Ascending aorta (tissue), 2 donors: Measurements from ENCODE around the gene LTBP2. TPM values are rescaled to one million over a fixed set of nuclear protein-coding genes. Genes with fewer than 3 reads are reported as not detected.

Experiments
- DNase-seq, 2 donors: peaks; one replicate each; pipeline ENCODE4 v3.0.0-alpha.2; 2019; ENCODE audit warnings: low spot score in 2 of 2
- H3K27ac ChIP-seq, 2 donors: fragments of 200-600 bp; sonication (generic); one replicate each; pipeline ENCODE4 v1.5.1; 2016 to 2017; ENCODE audit warnings: mild to moderate bottlenecking in 1 of 2
- H3K27me3 ChIP-seq: fragments of 200-600 bp; sonication (generic); one replicate; pipeline ENCODE4 v1.5.1; 2017
- H3K36me3 ChIP-seq, 2 donors: fragments of 200-600 bp; sonication (generic); one replicate each; pipeline ENCODE4 v1.5.1; 2016
- H3K4me1 ChIP-seq, 2 donors: fragments of 200-600 bp; sonication (generic); one replicate each; pipeline ENCODE4 v1.5.1; 2016 to 2017; ENCODE audit warnings: mild to moderate bottlenecking in 1 of 2
- H3K4me3 ChIP-seq, 2 donors: fragments of 200-600 bp; sonication (generic); one replicate each; pipeline ENCODE4 v1.5.1; 2016 to 2017; ENCODE audit warnings: mild to moderate bottlenecking in 1 of 2
- H3K9me3 ChIP-seq, 2 donors: fragments of 200-600 bp; sonication (generic); one replicate each; pipeline ENCODE4 v1.5.1; 2016
- CTCF ChIP-seq, 3 experiments: fragments of 200-600 bp in 2 of 3; fragments of 450-650 bp in 1 of 3; sonication (generic) in 2 of 3; IDR thresholded peaks; one replicate each; pipeline ENCODE4 v1.5.1; 2016 to 2019; ENCODE audit warnings: antibody characterized with exemption in 3 of 3, mild to moderate bottlenecking in 1 of 3, moderate library complexity in 1 of 3
- intact Hi-C: fragments of 100-400 bp; cut with DNase I; formaldehyde crosslinking; loops from one replicate; pipeline ENCODE4 v1.15.1; 2023
- total RNA-seq: library from RNA; depleted of rRNA; stranded (reverse); fragments of >200 nt; gene quantifications from one replicate; pipeline ENCODE4 v1.1.0, GENCODE V29; 2016

The LTBP2 gene
- total RNA-seq, 1 donor from 2014 or later, result 383 TPM

DNA sequence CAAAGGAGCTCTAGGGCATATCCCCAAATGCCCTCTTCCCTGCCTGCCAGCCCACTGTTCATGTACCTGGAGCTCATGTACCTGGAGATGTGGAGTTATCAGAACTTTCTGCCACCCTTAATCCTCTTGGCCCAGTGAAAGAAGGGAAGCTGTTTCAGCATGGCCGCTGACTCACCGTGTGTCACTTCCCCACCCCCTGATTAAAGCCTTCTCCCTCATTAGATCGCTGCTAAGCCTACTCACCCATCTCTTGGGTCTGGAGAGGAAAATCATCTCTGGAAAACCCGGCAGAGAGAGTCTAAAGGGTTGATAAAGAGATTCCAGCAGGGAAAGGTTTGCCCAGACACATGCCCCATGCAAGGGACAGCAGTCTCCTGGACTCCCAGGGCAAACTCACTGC, 4.5 kb upstream of the LTBP2 start:
- Histone ChIP-seq H3K36me3 (no peaks in the 10 kb centered on the region), H3K27me3 (no peaks in the 10 kb centered on the region), H3K9me3 (no peaks in the 10 kb centered on the region), H3K27ac (peak overlapping the region; percentile 93 to 97), H3K4me1 (peaks cover 28 to 70% of the 10 kb centered on the region in 2 donors), H3K4me3 (peak overlapping the region in 1 of 2 donors; percentile 37)
- intact Hi-C loops, result loop anchor here (10.0 kb wide), 2 partner anchors 252 to 268 kb away; partner anchors contain the start of gene DLST
- peak in 1 of 2 donors; percentile 89 for DNase-seq
- TF ChIP-seq CTCF (IDR thresholded peaks at IDR 0.05), result no peak

DNA sequence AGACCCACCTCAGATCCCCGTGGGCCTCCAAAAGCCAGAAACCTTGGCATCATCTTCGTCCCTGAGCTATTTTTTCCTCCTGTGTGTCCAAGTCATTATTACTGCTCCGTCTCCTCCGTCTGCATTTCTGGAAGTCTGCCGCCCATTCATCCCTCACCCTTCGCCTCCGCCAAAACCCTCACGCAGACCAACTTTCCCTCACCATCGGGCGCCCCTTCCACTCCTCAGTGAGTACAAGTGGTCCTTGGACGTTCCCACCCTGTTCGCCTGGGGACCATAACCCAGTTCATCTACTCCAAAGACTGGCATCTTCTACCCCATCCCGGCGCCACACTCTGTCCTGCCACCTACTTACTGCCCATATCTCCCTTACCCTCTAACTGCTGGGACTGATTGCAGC, 3.7 kb upstream of the LTBP2 start:
- no peaks in the 10 kb centered on the region for H3K9me3 ChIP-seq
- intact Hi-C loops, result loop anchor here (10.0 kb wide), 2 partner anchors 251 to 269 kb away; partner anchors contain the start of gene DLST
- H3K36me3 ChIP-seq, result no peaks in the 10 kb centered on the region
- H3K27me3 ChIP-seq, result no peaks in the 10 kb centered on the region
- peak overlapping the region; percentile 93 to 97 for H3K27ac ChIP-seq
- H3K4me3 ChIP-seq, result peak overlapping the region in 1 of 2 donors; percentile 37
- DNase-seq, result no peak
- peaks cover 28 to 67% of the 10 kb centered on the region in 2 donors for H3K4me1 ChIP-seq
- no peak for TF ChIP-seq CTCF (IDR thresholded peaks at IDR 0.05)

DNA sequence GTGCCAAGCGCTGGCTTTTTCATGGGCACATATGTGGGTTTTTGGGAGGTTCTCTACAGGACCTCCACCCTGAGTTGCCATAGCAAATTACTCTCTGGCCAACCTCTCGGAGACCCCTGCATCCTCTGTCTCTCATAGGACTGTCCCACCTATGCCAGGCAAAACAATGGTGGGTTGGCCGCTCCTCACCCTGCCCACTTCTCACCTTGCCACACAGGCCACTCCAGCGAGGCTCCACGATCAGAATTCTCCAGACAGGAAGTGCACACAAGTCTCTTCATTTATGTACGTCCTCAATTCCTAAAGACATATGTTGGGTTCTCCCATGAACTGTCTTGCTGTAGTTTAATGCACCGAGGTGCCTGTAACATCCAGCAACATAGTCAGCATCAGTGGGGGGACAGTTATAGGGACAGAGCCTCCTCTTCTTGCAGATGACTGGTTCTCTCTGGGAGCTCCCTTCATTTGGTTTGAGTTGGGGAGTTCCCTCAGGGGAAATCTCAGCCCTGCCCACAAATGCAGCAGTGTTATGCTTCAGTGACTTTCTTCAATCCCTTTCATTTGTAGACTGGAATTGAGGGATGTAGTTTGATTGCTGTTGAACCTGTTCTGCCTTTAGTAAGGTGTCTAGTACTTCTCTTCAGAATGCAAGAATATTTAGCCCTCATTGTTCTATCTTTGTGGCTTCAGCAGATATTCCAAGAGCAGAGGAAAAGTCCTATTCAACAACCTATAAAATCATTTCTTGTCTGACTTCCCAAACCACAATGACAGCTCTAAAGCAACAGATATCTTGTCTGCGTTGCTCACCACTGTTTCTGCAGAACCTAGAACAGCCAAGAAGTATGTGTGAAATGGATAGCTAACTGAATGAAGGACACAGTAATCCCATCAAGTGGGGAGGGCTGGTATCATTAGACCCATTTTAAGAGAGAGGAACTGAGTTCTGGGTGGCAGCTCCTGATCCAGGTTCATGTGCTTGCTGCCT, 2.8 kb upstream of the LTBP2 start:
- H3K27ac ChIP-seq, result peak overlapping the region; percentile 93 to 97

GRCh38 chr14:74613211-74613914, 1.3 kb upstream of the LTBP2 start:
- TF ChIP-seq CTCF (IDR thresholded peaks at IDR 0.05), result no peak
- Histone ChIP-seq H3K36me3 (no peaks in the 10 kb centered on the region), H3K27me3 (no peaks in the 10 kb centered on the region), H3K4me3 (peak overlapping the region in 1 of 2 donors; percentile 96), H3K27ac (peak overlapping the region; percentile 93 to 97), H3K9me3 (no peaks in the 10 kb centered on the region), H3K4me1 (peaks cover 19 to 53% of the 10 kb centered on the region in 2 donors)
- intact Hi-C loops, result loop anchor here (2.0 to 10.0 kb wide), 4 partner anchors 31 to 271 kb away; partner anchors contain the start of gene DLST
- DNase-seq, result no peak

More for the DNA sequence above, 2.8 kb upstream of the LTBP2 start:
- intact Hi-C loops, result loop anchor here (10.0 kb wide), 2 partner anchors 250 to 270 kb away; partner anchors contain the start of gene DLST
- Histone ChIP-seq H3K36me3 (no peaks in the 10 kb centered on the region), H3K27me3 (no peaks in the 10 kb centered on the region), H3K4me1 (peaks cover 23 to 58% of the 10 kb centered on the region in 2 donors), H3K4me3 (peak overlapping the region in 1 of 2 donors; percentile 37), H3K9me3 (no peaks in the 10 kb centered on the region)
- TF ChIP-seq CTCF (IDR thresholded peaks at IDR 0.05), result no peak
- DNase-seq, result no peak

GRCh38 chr14:74612350-74613021, 449 bp upstream of the LTBP2 start:
- peak; percentile 61 to 98 (median 69) for TF ChIP-seq CTCF (IDR thresholded peaks at IDR 0.05)
- intact Hi-C loops, result loop anchor here (1.0 to 10.0 kb wide), 6 partner anchors 32 to 272 kb away; partner anchors contain the start of genes AREL1, DLST and FCF1
- Histone ChIP-seq H3K36me3 (no peaks in the 10 kb centered on the region), H3K9me3 (no peaks in the 10 kb centered on the region), H3K27ac (peak overlapping the region; percentile 93 to 97), H3K27me3 (no peaks in the 10 kb centered on the region), H3K4me3 (peak overlapping the region; percentile 53 to 96), H3K4me1 (peaks cover 20 to 47% of the 10 kb centered on the region in 2 donors)
- peak in 1 of 2 donors; percentile 92 for DNase-seq
